ENCODE measurements around the gene CEP41. TPM values are rescaled to one million over a fixed set of nuclear protein-coding genes. Genes with fewer than 3 reads are reported as not detected.

CEP41 gene
- total and polyA plus RNA-seq, 2 donors from 2014 or later, result 8.1 to 12.7 TPM

GRCh38 chr7:130413201-130413600 lies 27.6 kb downstream of the CEP41 start:
- Histone ChIP-seq H3K27ac (ENCODE audit: low read depth in 2 of 2, low read length in 2 of 2) (no peak overlapping the region), H3K9me3 (ENCODE audit: control insufficient read depth in 2 of 3, insufficient read depth in 1 of 3, low read length in 3 of 3) (no peaks in the 10 kb centered on the region), H3K4me1 (ENCODE audit: control insufficient read depth in 2 of 3, insufficient read depth in 2 of 3, low read depth in 1 of 3, low read length in 3 of 3) (no peaks in the 10 kb centered on the region), H3K36me3 (ENCODE audit: control insufficient read depth in 2 of 3, insufficient read depth in 3 of 3, low read length in 3 of 3) (no peaks in the 10 kb centered on the region), H3K9ac (ENCODE audit: low read length in 3 of 3) (no peak overlapping the region), H3K27me3 (ENCODE audit: control insufficient read depth, insufficient read depth, low read length) (no peaks in the 10 kb centered on the region), H3K4me3 (ENCODE audit: low read length in 3 of 3) (no peak overlapping the region)
- DNase-seq, result no peak
- TF ChIP-seq, protein P1, sequence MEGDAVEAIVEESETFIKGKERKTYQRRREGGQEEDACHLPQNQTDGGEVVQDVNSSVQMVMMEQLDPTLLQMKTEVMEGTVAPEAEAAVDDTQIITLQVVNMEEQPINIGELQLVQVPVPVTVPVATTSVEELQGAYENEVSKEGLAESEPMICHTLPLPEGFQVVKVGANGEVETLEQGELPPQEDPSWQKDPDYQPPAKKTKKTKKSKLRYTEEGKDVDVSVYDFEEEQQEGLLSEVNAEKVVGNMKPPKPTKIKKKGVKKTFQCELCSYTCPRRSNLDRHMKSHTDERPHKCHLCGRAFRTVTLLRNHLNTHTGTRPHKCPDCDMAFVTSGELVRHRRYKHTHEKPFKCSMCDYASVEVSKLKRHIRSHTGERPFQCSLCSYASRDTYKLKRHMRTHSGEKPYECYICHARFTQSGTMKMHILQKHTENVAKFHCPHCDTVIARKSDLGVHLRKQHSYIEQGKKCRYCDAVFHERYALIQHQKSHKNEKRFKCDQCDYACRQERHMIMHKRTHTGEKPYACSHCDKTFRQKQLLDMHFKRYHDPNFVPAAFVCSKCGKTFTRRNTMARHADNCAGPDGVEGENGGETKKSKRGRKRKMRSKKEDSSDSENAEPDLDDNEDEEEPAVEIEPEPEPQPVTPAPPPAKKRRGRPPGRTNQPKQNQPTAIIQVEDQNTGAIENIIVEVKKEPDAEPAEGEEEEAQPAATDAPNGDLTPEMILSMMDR (IDR thresholded peaks at IDR 0.05; ENCODE audit: borderline replicate concordance, extremely low read depth, insufficient read depth), result no peak
- intact Hi-C loops (cut with DNase I), result no loop called here
- no peak for FAIRE-seq

GRCh38 chr7:130410868-130411541 lies 29.8 kb downstream of the CEP41 start:
- H3K9ac ChIP-seq (ENCODE audit: low read length in 3 of 3), result no peak overlapping the region
- no peaks in the 10 kb centered on the region for H3K36me3 ChIP-seq (ENCODE audit: control insufficient read depth in 2 of 3, insufficient read depth in 3 of 3, low read length in 3 of 3)
- FAIRE-seq (no peak), DNase-seq (peak in 2 of 5 donors; percentile 32 to 33)
- H3K27ac ChIP-seq (ENCODE audit: low read depth in 2 of 2, low read length in 2 of 2), result no peak overlapping the region
- no peaks in the 10 kb centered on the region for H3K27me3 ChIP-seq (ENCODE audit: control insufficient read depth, insufficient read depth, low read length)
- no peaks in the 10 kb centered on the region for H3K9me3 ChIP-seq (ENCODE audit: control insufficient read depth in 2 of 3, insufficient read depth in 1 of 3, low read length in 3 of 3)
- TF ChIP-seq, protein P1 (IDR thresholded peaks at IDR 0.05; ENCODE audit: borderline replicate concordance, extremely low read depth, insufficient read depth), result no peak
- no peak overlapping the region for H3K4me3 ChIP-seq (ENCODE audit: low read length in 3 of 3)
- H3K4me1 ChIP-seq (ENCODE audit: control insufficient read depth in 2 of 3, insufficient read depth in 2 of 3, low read depth in 1 of 3, low read length in 3 of 3), result no peaks in the 10 kb centered on the region
- intact Hi-C loops (cut with DNase I), result no loop called here

- Histone ChIP-seq H3K9ac (ENCODE audit: low read length in 3 of 3) (no peak overlapping the region), H3K27ac (ENCODE audit: low read depth in 2 of 2, low read length in 2 of 2) (no peak overlapping the region), H3K4me3 (ENCODE audit: low read length in 3 of 3) (no peak overlapping the region), H3K4me1 (ENCODE audit: control insufficient read depth in 2 of 3, insufficient read depth in 2 of 3, low read depth in 1 of 3, low read length in 3 of 3) (no peaks in the 10 kb centered on the region), H3K9me3 (ENCODE audit: control insufficient read depth in 2 of 3, insufficient read depth in 1 of 3, low read length in 3 of 3) (no peaks in the 10 kb centered on the region), H3K27me3 (ENCODE audit: control insufficient read depth, insufficient read depth, low read length) (no peaks in the 10 kb centered on the region), H3K36me3 (ENCODE audit: control insufficient read depth in 2 of 3, insufficient read depth in 3 of 3, low read length in 3 of 3) (no peaks in the 10 kb centered on the region)
- TF ChIP-seq, protein P1 (IDR thresholded peaks at IDR 0.05; ENCODE audit: borderline replicate concordance, extremely low read depth, insufficient read depth), result no peak
- intact Hi-C loops (cut with DNase I), result no loop called here
- DNase-seq (no peak), FAIRE-seq (no peak)
Observed at GRCh38 chr7:130409712-130410072, 31.1 kb downstream of the CEP41 start.

Data from kidney (tissue), 14 donors.